LNCAP (cell line): ENCODE results near the gene PSME3.

ENCODE experiments used
- TF ChIP-seq, protein P1 (sequence below): fragments of 450-650 bp; IDR thresholded peaks from 2 replicates; pipeline ENCODE4 v1.5.1; 2017; ENCODE audit warnings: mild to moderate bottlenecking

PSME3 gene

DNA sequence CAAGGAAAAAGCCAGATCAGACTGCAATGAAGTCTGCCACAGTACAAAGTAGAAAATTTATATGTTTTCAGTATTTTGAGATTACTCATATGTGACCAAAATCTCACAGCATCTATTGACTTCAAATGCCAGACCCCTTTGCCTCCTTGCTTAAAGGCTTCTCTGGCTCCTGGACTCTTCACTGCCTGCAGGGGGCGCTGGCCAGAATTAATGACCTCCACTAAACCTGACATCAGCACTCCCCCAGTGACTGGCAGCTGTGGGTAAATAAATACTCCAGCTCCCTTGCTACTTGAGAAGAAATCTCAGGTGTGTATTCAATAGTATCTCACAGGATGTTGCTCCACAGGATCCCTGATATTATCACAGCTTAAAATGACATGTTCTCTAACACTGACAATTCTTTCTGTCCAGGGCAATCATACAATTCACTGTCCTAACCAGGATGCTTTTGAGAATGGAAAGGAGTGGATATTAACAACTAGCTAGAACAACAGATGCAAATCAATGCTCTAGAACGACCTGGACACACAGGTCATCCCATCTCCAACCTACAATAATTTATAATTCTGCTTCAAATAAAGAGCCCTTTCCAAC lies 13.2 kb upstream of the PSME3 start:
- TF ChIP-seq, protein P1, sequence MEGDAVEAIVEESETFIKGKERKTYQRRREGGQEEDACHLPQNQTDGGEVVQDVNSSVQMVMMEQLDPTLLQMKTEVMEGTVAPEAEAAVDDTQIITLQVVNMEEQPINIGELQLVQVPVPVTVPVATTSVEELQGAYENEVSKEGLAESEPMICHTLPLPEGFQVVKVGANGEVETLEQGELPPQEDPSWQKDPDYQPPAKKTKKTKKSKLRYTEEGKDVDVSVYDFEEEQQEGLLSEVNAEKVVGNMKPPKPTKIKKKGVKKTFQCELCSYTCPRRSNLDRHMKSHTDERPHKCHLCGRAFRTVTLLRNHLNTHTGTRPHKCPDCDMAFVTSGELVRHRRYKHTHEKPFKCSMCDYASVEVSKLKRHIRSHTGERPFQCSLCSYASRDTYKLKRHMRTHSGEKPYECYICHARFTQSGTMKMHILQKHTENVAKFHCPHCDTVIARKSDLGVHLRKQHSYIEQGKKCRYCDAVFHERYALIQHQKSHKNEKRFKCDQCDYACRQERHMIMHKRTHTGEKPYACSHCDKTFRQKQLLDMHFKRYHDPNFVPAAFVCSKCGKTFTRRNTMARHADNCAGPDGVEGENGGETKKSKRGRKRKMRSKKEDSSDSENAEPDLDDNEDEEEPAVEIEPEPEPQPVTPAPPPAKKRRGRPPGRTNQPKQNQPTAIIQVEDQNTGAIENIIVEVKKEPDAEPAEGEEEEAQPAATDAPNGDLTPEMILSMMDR: peak; percentile 84

DNA sequence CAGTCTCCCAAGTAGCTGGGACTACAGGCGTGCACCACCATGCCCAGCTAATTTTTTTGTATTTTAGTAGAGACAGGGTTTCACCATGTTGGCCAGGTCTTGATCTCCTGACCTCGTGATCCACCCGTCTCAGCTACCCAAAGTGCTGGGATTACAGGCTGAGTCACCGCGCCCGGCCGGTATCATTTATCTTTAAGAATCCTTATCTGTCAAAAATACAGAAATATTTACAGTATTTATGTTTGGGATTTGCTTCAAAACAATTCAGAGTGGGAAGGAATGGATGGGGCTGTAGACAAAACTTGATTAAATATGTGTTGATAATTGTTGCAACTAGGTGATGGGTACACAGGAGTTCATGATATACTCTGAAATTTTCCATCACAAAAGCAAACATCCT lies 12.0 kb upstream of the PSME3 start:
- TF ChIP-seq, protein P1: no peak

DNA sequence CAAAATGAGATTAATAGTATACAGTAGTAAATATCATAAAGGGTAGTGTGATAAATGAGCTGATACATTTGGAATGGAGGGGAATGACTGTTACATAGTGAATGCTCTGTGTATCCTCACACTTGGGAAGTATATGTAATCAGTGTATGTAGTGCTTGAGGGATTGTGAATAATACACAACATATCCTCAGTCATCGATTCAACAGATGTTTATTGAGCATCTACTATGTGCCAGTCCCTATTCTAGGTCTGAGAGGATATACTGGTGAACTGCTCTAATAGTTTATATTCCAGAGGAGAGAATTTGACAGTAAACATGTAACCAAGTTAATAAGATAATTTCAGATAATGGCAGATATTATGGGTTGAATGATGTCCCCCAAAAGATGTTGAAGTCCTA lies 5.7 kb upstream of the PSME3 start:
- TF ChIP-seq, protein P1: no peak

DNA sequence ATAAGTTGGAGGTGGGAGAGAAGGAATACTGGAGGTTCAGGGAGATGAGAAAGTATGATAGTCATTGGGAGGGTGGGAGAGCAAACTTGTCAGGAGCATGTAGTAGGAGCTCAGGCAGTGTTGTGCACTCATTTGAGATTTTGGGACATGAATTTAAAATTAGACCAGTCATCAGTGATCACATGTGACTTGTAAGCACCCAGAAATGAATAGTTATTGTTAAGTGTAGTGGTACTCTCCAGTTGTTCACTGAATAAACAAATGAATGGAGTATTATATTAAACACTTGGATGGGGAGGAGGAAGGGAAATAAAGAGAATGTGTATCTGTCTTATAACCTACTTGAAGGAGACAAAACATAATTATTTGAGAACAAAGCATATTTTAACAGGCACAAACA lies 2.2 kb upstream of the PSME3 start:
- TF ChIP-seq, protein P1: no peak

DNA sequence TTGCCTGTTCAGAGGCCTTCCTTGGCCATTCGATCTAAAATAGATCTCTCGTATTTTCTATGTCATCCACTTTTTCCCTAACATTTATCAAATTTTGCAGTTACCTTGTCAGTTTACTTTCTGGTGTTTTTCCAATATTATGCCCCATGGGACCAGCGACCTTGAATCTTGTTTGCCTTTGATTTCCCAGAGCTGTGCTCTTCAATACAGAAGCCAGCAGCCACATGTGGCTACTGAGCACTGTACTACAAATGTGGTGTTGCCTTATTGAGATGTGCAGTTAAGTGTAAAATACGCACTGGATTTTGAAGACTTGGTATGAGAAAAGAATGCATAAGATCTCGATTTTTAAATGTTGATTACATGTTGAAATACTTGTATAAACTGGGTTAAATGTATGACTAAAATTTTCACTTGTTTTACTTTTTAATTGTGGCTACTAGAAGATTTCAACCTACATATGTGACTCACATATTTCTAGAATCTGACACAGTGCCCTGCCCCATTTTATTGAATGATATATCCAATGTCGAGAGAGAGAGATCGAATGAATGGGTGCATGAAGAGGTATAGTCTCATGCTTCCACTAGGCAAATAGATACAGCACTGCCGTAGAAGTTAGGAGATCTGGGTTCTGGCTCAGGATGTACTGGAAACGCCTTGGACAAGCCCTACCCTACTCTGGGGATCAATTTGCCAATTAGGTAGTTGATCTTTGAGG lies 824 bp upstream of the PSME3 start:
- TF ChIP-seq, protein P1: no peak

DNA sequence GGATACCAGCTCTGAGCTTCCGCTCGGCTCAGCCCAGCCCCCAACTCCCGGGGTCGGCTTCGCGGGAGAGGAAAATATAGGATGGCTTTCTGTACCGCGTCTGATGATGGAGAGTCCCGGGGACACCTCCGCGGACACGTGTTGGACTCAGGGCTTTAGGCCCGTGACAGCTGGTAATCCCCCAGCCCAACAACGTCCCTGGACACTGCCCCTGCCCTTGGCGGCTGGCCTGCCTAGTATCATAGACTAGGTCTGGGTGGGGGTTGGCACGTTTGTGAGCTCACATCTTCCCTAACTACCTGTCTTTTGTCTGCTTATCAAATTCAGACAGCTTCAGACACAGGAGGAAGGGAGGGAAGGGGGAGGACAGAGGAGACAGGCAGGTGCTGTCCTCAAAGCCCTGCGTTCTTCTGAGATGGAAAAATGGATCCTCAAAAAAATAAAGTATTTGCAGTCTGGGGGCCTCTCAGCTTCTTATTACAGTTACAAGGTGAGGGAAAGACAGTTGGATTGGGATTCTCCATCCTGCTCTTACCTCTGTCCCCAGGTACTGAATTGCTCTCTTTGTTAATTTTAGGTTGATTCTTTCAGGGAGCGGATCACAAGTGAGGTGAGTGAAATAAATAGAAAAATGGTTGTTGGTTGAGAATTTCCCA lies 698 bp downstream of the PSME3 start:
- TF ChIP-seq, protein P1: no peak

DNA sequence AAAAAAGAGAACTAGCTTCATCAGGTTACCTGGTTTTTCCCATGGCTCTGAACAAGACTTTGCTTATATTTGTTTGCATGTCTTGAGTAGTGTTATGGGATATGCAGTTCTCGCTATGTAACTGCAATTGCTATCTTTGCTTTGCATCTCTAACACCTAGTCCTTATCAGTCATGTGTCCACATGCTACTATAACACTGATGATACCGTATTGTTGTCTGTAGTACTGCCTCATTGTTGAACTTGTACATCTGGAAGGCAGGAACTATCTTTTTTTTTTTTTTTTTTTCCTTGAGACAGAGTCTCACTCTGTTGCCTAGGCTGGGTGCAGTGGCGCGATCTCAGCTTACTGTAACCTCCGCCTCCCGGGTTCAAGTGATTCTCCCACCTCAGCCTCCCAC lies 2.5 kb downstream of the PSME3 start:
- TF ChIP-seq, protein P1: no peak
